HCT116 (cell line): ENCODE measurements around the gene PDLIM5.
"Not testable (repeated sequence)": the region's sequence is repeated elsewhere in the genome, so short reads cannot be mapped to it uniquely, and the experiment has no call there.

Experiments used
- ATF3 ChIP-seq: IDR thresholded peaks from 2 replicates; pipeline ENCODE4 v1.6.1; 2012
- EZH2 ChIP-seq: fragments of 200-600 bp; sonication (generic); IDR thresholded peaks from 2 replicates; pipeline ENCODE4 v1.6.1; 2017; ENCODE audit warnings: antibody characterized with exemption, mixed run types
- EZH2phosphoT487 ChIP-seq: fragments of 200-600 bp; IDR thresholded peaks from 2 replicates; pipeline ENCODE4 v1.6.1; 2018; ENCODE audit warnings: antibody characterized with exemption, borderline replicate concordance
- JUND ChIP-seq: IDR thresholded peaks from 2 replicates; pipeline ENCODE4 v1.6.1; 2012
- POLR2A ChIP-seq: IDR thresholded peaks from 2 replicates; pipeline ENCODE4 v1.7.0; 2011; ENCODE audit warnings: borderline replicate concordance; ENCODE audit not compliant: insufficient read depth, insufficient read length; ENCODE audit errors: extremely low read depth
- POLR2AphosphoS5 ChIP-seq: IDR thresholded peaks from 2 replicates; pipeline ENCODE4 v1.6.1; 2011; ENCODE audit warnings: mild to moderate bottlenecking, low read depth, low read length, moderate library complexity
- RAD21 ChIP-seq: IDR thresholded peaks from 2 replicates; pipeline ENCODE4 v1.6.1; 2012; ENCODE audit warnings: low read depth, mild to moderate bottlenecking
- REST ChIP-seq: IDR thresholded peaks from 2 replicates; pipeline ENCODE4 v1.6.1; 2012; ENCODE audit warnings: low read depth
- SP1 ChIP-seq: IDR thresholded peaks from 2 replicates; pipeline ENCODE4 v1.6.1; 2012; ENCODE audit warnings: low read depth
- YY1 ChIP-seq: IDR thresholded peaks from 2 replicates; pipeline ENCODE4 v1.6.1; 2011; ENCODE audit warnings: low read length, low read depth, moderate library complexity, mild to moderate bottlenecking; ENCODE audit not compliant: insufficient replicate concordance; ENCODE audit errors: extremely low read depth
- ZFX ChIP-seq: fragments of 450-650 bp; IDR thresholded peaks from 2 replicates; pipeline ENCODE4 v1.6.1; 2017
- ZNF274 ChIP-seq: fragments of 200-500 bp; sonication (Bioruptor generic); IDR thresholded peaks from 2 replicates; pipeline ENCODE4 v1.6.1; 2014; ENCODE audit warnings: mild to moderate bottlenecking, low read depth, low read length, inconsistent platforms
- TF ChIP-seq, protein P1 (sequence below), 3 experiments: fragments of 200-600 bp in 1 of 3; sonication (generic) in 1 of 3; IDR thresholded peaks in 2 of 3; conservative IDR thresholded peaks in 1 of 3; 2 replicates each; pipeline ENCODE4 v1.5.1; 2012 to 2017; ENCODE audit warnings: low read depth in 2 of 3, low read length in 2 of 3, antibody characterized with exemption in 1 of 3, borderline replicate concordance in 1 of 3, control low read depth in 1 of 3, mild to moderate bottlenecking in 1 of 3, mixed read lengths in 1 of 3, mixed run types in 1 of 3, moderate library complexity in 1 of 3; ENCODE audit not compliant: insufficient read depth in 1 of 3
- TF ChIP-seq, protein P2 (sequence below): IDR thresholded peaks from 2 replicates; pipeline ENCODE4 v1.6.1; 2012

GRCh38 chr4:94556047-94556446 lies 104.3 kb downstream of the PDLIM5 start:
- TF ChIP-seq POLR2AphosphoS5, POLR2A, EZH2, SP1, EZH2phosphoT487, ZNF274, RAD21, ZFX, ATF3, YY1, REST, JUND: not testable (repeated sequence)
- TF ChIP-seq, protein P1, sequence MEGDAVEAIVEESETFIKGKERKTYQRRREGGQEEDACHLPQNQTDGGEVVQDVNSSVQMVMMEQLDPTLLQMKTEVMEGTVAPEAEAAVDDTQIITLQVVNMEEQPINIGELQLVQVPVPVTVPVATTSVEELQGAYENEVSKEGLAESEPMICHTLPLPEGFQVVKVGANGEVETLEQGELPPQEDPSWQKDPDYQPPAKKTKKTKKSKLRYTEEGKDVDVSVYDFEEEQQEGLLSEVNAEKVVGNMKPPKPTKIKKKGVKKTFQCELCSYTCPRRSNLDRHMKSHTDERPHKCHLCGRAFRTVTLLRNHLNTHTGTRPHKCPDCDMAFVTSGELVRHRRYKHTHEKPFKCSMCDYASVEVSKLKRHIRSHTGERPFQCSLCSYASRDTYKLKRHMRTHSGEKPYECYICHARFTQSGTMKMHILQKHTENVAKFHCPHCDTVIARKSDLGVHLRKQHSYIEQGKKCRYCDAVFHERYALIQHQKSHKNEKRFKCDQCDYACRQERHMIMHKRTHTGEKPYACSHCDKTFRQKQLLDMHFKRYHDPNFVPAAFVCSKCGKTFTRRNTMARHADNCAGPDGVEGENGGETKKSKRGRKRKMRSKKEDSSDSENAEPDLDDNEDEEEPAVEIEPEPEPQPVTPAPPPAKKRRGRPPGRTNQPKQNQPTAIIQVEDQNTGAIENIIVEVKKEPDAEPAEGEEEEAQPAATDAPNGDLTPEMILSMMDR (IDR thresholded peaks at IDR 0.05 in 2 of 3, conservative IDR thresholded peaks at IDR 0.05 in 1 of 3; ENCODE audit: borderline replicate concordance in 1 of 3, insufficient read depth in 1 of 3, low read depth in 2 of 3, low read length in 2 of 3): not testable (repeated sequence)
- TF ChIP-seq, protein P2, sequence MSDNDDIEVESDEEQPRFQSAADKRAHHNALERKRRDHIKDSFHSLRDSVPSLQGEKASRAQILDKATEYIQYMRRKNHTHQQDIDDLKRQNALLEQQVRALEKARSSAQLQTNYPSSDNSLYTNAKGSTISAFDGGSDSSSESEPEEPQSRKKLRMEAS: not testable (repeated sequence)
